Gastrocnemius medialis (tissue), 4 donors: ENCODE data around the gene LTA.

ENCODE experiments used
- CTCF ChIP-seq, 5 experiments: fragments of 450-650 bp in 3 of 5; fragments of 200-600 bp in 2 of 5; sonication (generic) in 2 of 5; IDR thresholded peaks in 4 of 5; conservative IDR thresholded peaks in 1 of 5; 1 replicate in 4 of 5; 2 replicates in 1 of 5; pipeline ENCODE4 v1.5.1; 2016 to 2019; ENCODE audit warnings: antibody characterized with exemption in 5 of 5, mild to moderate bottlenecking in 3 of 5, moderate library complexity in 3 of 5
- POLR2A ChIP-seq, 2 donors: fragments of 450-650 bp; IDR thresholded peaks; one replicate each; pipeline ENCODE4 v1.6.1; 2017; ENCODE audit warnings: antibody characterized with exemption in 2 of 2, mild to moderate bottlenecking in 2 of 2, moderate library complexity in 2 of 2

GRCh38 chr6:31579546-31580437 lies 7.7 kb downstream of the LTA start:
- TF ChIP-seq POLR2A (IDR thresholded peaks at IDR 0.05), result no peak
- TF ChIP-seq CTCF (IDR thresholded peaks at IDR 0.05 in 4 of 5, conservative IDR thresholded peaks at IDR 0.05 in 1 of 5), result no peak
